GM18520 (cell line): ENCODE measurements around the gene TSPAN12.
"Not testable (repeated sequence)": the region's sequence is repeated elsewhere in the genome, so short reads cannot be mapped to it uniquely, and the experiment has no call there.

Source experiments
- ATAC-seq: cut with Tn5 transposase; IDR thresholded peaks from one replicate; pipeline ENCODE4 v1.9.1; 2021; ENCODE audit not compliant: unreplicated experiment

The TSPAN12 gene, protein sequence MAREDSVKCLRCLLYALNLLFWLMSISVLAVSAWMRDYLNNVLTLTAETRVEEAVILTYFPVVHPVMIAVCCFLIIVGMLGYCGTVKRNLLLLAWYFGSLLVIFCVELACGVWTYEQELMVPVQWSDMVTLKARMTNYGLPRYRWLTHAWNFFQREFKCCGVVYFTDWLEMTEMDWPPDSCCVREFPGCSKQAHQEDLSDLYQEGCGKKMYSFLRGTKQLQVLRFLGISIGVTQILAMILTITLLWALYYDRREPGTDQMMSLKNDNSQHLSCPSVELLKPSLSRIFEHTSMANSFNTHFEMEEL

DNA sequence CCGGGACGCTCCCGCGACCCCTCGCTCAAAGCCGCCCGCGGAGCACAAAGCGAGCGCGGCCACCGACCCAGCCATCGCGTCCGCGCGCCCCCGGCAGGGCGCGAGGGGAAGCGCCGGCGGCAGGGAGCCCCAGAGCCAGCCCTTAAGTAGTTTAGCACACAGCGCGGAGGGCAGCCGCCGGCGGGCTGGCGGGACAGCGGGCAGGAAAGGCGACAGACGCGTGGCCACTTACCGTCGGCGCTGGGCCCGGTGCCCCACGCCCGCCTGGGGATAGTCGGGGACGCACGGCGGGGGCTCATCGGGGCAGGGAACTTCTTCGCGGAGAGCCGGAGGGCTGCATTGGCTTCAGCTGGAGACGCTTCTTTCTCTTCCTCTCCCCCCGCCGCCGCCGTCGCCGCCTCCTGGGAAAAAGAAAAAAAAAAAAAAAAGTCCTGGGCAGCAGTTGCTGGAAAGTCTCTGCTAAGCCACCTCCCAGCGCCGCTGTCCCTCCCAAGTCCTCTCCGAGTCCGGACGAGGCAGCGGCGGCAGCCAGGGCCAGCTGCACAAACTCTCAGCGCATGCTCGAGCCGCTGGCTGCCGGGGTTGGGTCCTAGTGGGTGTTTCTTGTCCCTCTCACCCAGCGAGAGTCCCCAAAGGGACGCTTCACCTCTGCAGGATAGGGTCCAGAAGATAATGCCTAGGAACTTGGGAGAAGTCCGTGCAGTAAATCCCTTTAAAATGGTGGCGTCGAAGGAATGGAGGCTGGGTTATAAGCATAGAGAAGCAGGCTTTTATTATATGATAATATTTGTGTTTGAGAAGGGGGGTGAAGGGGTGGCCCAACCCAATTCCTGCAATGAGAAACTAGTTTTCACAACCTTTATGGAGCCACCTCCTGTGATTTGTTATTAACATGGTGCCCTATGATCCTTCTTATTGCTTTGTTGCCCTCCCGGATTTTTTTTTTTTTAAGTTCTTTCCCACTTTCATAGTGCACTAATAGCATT is at the start of gene TSPAN12:
Gene TSPAN12 (minus strand): TSS at position 557 of the 986 bp plus-strand sequence. CDS start 1,381 bp downstream, outside the sequence.
- peak; percentile 62 for ATAC-seq

DNA sequence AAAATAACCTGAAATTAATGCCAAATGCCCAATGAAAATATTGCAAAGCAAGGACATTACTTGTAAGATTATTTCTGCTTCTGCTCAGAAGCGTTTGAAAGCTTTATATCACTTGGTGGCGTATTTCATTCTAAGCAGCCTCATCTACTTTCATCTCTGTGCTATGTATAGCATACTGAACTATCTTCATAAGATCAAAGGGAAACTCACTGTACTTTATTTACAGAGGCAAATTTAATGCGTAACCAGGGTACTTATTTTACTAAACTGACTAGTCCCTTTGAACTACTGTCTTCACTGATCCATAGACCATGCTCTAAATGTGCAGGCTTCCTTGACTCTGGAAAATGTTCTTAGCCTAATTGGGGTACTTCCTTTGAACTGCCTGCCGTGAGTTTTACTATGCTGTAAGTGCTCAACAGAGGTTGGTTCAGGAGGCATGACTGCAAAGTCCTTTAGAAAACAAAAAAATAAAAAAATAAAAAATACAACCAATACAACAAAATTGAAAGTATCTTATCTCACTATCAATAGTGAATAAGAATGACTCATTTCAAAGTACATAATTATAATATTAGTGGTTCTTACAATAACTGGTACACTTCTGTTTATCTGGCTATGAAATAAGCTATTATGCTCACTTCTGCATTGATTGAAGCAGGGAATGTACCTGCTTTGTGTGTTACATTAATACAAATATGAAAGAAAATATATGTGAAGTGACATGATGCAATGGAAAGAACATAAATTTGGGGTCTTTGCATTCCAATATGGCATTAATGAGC is 41.0 kb upstream of the TSPAN12 start:
- ATAC-seq, result peak; percentile 65

DNA sequence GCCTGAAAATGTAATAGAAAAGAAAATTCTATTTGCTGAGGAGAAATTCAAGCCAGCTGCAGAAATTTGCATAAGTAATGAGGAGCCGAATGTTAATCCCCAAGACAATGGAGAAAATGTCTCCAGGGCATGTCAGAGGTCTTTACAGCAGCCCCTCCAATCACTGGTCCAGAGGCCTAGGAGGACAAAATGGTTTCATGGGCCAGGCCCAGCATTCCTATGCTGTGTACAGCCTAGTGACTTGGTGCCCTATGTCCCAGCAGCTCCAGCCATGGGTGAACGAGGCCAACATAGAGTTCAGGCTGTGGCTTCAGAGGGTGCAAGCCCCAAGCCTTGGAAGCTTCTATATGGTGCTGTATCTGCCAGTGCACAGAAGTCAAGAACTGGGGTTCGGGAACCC is 37.3 kb upstream of the TSPAN12 start:
- ATAC-seq, result not testable (repeated sequence)

DNA sequence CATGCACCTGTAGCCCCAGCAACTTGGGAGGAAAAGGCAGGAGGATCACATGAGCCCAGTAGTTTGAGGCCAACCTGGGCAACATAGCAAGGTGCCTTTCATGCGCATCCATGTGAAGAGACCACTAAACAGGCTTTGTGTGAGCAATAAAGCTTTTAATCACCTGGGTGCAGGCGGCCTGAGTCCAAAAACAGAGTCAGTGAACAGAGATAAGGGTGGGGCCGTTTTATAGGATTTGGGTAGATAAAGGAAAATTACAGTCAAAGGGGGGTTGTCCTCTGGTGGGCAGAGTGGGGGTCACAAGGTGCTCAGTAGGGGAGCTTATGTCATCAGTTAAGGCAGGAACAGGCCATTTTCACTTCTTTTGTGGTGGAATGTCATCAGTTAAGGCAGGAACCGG is 27.7 kb upstream of the TSPAN12 start:
- ATAC-seq, result not testable (repeated sequence)

DNA sequence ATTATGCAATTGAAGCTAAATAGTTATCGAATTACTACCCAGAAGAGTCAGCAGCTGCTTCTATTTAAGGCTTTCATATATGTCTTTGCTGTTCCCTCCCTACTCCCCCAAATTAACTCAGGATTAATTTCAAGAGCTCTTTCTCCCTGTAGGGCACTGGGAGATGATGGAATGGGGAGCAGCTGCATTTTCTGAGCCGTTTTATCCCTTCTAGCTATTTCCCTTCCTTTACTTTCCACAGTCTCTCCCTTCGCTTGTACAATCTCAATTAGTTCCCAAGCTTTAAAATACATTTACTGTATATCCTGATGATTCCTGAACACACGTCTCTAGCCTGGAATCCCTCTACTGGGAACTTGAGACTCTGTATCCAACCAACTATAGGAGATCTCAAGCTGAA is 19.8 kb upstream of the TSPAN12 start:
- ATAC-seq, result no peak

DNA sequence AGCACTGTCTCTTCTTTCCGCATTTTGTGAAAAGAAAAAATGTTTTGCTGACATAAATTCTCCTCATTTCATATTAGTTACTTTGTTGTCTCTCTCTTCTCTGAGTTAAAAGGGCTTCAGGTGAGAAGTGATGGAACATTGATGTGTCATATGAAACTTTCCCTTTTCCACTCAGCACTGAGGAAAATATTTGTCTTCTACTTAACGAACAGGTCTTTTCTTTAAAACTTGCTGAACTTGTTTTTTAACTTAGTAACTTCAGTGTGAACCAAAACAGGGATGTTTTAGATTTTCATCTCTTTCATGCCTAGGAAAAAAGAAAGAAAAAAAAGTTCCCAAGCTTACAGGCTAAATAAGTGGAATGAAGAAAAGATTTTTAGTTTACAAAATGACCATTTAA is 19.0 kb upstream of the TSPAN12 start:
- ATAC-seq, result no peak

DNA sequence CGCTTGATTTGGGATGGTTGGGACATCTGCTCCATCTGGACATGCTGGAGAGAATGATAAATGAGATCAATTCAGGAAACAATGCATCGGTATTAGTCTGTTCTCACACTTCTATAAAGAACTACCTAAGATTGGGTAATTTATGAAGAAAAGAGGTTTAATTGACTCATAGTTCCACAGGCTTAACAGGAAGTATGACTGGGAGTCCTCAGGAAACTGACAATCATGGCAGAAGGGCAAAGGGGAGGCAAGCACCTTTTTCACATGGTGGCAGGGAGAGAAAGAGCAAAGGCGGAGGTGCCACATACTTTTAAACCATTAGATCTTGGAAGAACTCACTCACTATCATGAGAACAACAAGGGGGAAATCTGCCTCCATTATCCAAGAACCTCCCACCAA is 16.8 kb upstream of the TSPAN12 start:
- ATAC-seq, result no peak

DNA sequence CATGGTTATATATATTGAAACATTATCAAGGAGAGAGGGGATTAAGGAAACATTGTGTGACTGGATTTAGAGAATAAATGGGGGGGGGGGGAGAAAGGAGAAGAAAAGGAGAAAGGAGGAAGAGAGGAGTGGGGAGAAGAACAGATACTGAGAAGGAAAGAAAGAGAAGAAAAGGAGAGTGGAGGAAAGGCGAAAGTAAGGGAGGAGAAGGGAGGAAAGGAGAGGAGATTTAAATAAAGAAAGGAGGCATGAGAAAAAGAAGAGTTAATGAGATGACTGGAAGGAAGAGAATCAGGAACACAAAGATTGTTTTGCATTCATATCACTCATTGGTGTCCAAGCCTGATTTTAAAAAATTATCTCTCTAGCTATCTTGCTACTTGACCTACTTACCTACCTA is 16.1 kb upstream of the TSPAN12 start:
- ATAC-seq, result no peak

DNA sequence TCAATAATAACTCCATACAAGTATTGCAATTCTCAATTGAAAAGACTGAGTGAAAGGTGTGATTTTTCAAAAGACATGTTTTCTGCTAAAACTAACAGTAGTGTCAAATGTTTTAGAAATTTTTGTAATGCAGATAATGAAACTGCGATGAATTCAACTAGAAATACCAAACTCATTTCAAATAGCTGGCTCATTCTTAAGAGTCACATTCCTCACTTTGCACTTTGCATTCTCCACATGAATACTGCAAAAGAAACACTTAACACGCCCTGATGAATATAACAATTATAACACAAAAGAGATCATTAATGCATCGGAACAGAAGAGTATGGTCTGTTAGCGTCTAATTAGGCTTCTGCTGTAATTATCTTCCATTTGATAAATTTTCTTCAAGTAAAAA is 15.5 kb upstream of the TSPAN12 start:
- ATAC-seq, result no peak

DNA sequence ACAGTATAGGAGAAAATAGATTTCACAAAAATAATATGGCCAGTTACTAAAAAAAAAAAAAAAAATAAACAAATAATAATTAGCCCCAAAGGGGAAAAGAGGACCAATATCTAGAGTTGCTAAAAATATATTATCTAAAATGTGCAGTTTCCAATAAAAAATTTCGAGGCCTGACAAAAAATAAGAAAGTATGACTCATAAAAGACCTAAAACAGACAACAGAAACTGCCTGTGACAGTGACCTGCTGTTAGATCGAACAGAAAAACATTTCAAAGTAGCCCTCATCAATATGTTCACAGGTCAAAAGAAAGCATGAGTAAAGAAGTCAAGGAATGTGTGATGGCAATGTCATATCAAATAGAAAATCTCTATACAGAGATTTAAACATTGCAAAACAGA is 11.8 kb upstream of the TSPAN12 start:
- peak; percentile 45 for ATAC-seq

DNA sequence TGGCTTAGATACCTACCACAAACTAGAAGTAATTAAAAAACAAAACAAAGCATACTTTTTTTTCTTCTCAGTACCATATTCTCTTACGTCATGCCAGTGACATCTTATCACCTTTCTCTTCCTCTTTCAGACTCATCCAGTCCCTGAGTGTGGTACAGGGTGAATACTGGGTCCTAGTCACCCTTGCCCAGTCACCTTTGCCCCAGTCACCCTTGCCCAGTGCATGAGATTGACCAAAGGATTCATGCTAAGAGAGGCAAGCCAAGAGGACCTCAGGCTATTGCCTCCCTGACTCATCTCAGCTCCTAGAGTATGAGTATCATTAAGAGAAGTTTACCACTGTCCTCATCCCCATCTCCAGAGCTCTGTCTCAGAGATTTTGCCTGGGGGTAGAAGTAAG is 10.0 kb upstream of the TSPAN12 start:
- ATAC-seq, result peak; percentile 57

DNA sequence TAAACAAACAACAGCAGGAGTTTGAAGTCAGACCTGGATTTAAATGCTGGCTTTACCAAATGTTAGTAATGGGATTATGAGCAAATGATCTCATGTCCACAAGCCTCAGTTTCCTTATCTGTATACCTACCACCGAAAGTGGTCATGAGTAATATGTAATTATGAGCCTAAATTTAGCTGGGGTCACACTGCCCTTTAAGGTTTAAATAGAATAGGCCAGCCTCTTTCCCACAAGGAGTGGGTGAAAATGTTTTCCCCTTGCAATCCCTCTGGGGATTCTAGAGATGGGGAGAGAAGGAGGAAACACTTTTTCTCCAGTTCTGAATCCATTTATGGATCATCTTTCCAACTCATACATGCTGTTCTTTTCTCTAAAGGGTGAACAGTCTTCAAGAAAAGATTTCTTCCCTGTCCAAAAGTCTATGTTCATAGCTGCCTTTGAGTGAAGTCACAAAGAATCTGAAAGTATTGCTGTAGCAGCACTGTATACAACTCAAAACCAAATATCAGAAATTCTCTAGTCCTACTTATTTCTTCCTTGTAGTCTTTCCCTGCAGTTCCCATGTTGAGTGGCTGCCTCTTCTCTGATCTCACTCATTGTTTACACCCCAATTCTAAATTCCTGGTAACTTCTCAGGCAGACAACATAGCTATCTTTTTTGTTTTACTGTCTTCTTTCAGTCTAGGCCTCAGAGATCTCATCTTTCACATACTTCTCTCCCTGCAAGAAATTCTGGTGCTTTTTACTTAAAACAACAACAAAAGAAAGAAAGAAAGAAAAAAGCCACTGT is 7.4 kb upstream of the TSPAN12 start:
- no peak for ATAC-seq

DNA sequence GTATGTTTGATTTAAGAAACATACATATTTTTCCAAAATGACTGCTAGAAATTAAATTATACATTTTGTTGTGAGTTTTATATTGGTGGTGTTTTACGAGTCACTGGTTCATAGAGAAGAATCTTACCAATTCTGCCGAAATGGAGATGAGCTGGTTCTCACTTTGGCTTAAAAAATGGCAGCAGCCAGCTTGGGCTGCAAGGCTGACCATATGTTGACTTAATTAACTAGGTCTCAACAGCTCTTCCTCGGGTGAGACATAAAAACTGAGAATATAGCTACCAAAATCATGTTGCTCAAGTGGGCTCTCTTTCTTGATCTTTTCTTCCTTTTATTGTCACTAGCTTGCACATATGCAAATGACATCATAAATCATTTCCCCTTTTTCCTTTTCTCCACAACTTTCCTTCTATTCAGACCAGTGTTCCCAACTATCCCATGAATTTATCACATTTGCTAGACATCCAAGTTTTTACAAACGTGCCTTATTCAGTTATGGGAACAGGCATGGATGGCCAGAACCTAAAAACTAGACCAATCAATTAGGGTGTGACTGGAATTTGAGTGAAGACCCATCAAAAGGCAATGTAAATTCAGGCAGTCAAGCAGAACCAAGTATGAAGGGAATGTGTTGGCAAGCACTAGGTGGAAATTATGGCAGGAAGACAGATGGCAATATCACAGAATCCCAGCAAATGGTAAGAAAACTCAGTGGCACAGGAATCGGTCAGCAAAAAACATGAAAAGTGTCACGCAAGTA is 6.4 kb upstream of the TSPAN12 start:
- no peak for ATAC-seq

DNA sequence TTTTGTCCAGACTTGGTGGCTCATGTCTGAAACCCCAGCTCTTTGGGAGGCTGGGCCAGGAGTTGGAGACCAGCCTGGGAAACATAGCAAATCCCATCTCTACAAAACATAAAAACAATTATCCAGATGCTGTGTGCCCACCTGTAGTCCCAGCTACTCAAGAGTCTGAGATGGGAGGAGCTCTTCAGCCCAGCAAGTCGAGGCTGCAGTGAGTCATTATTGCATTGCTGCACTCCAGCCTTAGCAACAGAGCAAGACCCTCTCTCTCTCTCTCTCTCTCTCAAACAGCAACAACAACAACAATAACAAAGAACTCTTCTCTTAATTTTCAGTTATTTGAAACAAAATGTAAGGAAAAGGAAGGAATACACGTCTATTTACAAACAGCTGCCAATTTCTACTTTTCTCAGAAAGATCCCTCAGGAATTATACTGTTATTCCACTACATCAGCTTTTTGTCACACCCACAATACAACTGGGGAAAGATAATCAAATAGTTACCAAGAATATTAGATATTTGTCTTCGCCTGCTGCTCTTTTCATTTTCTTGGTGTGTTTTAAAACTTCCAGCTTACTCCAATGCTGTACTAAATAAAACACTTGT is 5.1 kb upstream of the TSPAN12 start:
- ATAC-seq, result no peak

DNA sequence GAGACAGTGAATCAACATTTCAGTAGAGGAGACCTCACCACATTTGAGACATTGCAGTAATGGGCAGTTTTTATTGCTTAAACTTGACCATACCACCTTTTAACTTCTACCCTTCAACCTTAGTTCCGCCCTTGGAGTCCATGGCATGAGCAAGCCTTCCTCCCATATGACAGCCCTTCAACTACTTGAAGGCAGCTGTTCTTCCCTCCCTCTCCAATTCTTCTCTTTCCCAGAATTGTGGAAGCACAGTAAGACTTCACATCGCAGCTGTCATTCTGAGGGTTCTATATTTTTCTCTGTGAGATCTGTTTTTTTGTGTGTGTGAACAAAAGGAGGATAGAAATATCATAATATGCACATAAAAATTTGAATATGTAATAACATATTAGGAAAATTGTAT is 2.2 kb upstream of the TSPAN12 start:
- ATAC-seq, result no peak

DNA sequence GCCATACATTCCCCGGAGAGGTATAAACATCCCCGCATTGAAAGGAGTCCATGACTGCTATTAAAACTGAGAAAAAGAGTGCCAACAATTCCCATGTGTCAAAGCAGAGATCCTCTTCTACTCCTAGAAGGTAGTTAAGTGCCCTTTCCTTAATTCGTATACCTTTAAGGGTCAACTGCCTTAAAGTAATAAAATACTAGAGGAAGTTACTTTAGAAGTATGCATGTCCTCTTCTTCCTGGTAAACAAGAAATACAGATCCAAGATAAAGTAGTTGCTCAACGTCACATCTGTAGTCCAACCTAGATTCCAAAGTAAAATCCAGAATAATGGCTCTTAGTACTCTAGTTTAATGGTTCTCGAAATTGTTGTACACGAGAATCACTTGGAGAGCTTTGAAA is 1.5 kb upstream of the TSPAN12 start:
- ATAC-seq, result no peak

DNA sequence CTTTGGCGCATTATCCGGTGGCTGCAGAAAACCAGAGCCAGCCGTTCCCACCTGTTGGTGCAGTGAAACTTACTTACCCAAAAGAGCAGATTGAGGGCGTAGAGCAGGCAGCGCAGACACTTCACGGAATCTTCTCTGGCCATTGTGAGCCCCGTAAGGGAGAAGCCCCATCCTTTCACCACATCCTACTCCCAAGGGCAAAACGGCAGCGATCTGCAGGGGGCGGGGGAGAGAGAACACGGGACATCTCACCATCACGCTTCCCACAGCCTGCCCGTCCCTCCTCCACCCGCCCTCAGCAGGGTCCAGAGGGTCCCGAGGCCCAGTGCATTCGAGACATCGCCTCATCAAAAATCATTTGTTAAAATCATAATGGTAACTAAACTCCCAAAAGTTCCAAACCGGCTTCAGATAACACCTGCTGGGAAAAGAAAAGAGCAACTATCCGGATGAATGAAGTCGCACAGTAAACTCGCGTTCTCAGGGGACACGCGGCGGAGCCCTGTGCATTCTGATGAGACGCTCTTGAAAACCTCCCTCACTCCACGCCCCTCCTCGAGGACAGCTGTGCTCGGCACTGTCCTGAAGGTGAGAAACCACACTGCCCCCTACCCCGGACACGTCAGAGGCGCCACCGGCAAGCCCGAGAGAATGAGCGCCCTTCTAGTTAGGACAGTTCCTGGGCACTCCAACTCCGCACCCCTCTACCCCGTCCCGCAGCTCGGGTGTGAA is 1.2 kb downstream of the TSPAN12 start:
- ATAC-seq, result peak; percentile 69

DNA sequence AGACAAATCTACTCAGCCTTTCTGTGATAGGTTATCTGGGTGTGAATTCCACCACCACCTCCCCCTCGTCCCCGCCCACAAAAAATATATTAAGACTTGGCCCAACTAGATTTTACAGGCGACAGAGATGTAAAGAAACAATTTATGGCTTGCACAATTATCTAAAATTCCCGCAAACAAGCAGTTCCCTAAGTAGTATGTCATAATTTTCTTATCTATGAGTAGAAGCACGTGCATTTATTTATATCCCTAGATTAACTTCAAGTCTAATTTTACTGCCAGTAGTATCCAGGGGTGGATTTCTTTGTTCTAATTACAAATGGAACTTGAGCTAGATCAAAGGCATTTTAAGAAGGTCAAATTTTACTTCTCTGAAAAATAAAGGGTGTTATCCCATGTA is 1.7 kb downstream of the TSPAN12 start:
- ATAC-seq, result no peak

DNA sequence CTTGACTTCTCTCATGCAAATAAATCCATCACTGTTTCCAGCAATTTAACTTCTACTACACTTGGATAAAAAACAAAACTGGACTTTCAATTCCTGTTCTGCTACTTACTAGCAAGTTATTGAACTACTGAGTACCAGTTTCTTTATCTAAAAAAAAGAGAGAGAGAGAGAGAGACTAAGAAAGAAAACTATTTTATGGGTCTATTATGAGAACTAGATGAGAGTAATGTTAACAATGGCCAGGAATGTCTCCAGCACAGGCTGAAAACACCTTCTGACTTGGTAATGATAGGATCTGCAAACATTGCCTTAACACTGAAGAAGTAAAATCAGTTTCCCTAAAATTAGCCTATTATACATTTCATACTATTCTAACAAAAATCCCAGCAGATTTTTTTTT is 5.2 kb downstream of the TSPAN12 start:
- ATAC-seq, result no peak
